Ureter (tissue), 1 donor: ENCODE data around the gene SAMD4A. TPM values are rescaled to one million over a fixed set of nuclear protein-coding genes. Genes with fewer than 3 reads are reported as not detected.

Experiments used
- DNase-seq: peaks from one replicate; pipeline ENCODE4 v3.0.0-alpha.2; 2020; ENCODE audit warnings: low spot score
- total RNA-seq: library from RNA; stranded (reverse); gene quantifications from one replicate; pipeline ENCODE4 v1.2.4, GENCODE V29; 2023
- donor health status: DM: yes; HTN: yes; CAD: no.

Gene SAMD4A
- total RNA-seq, 1 donor from 2014 or later, result 56.6 TPM

DNA sequence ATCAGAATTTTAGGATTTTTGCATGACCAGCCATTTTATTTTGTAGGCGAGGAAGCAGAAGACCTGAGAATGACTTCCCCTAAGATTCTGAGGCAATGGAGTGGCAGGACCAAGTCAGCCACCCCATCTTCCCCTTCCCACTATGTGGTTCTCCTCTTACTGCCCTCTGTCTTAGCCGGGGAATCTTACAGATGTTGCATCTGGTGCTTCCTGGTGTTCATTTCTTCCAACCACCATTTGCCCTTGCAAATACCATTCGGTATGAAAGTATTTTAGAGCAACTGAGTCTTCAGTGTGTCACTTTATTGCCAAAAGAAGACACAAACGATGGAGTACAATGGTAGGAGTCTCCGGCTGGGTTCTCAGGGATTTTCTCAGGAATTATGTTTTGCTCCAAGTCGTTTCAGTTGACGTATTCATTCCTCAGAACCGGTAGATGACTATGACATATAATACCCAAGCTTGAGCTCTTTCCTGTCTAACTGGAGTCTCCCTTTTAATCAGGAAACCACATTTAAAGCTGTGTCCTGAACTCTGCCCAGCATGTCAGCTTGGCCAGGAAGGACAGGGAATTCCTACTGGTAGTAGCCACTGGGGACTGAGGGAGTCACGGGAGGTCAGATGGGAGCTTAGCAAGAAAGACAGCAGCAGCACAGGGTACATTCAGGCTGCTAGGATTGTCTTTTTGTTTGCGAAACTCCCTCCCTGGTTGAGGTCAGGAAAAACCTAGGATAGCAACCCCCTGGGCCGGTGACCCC, 87.0 kb downstream of the SAMD4A start:
- no peak for DNase-seq

DNA sequence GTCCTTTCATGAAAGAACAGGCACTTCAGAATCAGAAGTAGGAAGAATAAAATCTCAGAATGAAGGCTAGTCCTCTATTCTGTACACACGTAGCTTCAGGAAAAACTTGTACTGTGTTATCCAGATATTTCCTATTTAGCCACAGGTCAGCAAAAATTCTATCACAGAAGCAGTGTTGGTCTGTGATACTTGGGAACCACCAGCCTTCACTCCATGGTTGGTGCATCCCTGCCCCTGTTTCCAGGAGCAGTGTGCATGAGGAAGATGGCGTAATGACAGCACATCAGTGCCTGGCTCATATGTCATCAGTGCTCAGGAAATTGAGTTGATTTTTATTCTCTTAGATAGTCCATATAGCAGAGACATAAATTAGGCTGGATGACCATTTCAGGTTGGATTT, 87.7 kb downstream of the SAMD4A start:
- DNase-seq, result no peak

DNA sequence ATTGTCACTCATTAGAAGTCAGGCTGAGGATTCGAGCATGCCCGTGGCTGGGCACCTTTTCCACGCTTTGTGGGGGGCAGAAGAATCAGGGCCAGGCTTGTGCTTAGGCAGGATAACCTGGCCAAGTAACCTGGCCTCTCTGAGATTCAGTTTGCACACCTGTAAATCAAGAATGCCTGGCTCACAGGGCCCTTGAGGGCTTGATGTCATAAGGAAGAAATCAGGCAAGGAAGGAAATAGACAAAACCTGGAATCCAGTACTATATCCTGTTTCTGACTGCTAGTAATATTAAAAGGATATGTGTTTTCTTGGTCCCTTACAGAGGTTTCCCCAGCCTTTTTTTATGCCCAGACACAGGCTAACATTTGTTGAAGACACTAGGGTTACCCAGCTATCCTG, 91.9 kb downstream of the SAMD4A start:
- no peak for DNase-seq

DNA sequence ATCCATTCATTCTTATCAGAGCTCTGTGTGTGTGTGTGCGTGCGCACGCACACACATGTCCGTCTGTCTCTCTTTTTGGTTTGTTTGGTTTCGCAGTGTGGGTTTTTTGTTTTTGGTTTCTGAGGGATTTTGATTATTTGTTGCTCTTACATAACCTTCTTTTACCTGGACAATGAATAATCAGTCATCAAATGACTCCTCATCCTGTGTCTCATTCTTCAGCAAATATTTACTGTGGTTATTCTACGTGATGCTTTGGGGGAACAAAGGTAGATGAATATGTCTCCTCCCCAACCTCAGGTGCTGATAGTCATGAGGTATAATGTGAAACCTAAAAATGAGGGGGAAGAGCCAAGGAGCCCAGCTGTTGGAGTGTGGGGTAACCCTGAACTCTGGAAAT, 92.4 kb downstream of the SAMD4A start:
- no peak for DNase-seq

DNA sequence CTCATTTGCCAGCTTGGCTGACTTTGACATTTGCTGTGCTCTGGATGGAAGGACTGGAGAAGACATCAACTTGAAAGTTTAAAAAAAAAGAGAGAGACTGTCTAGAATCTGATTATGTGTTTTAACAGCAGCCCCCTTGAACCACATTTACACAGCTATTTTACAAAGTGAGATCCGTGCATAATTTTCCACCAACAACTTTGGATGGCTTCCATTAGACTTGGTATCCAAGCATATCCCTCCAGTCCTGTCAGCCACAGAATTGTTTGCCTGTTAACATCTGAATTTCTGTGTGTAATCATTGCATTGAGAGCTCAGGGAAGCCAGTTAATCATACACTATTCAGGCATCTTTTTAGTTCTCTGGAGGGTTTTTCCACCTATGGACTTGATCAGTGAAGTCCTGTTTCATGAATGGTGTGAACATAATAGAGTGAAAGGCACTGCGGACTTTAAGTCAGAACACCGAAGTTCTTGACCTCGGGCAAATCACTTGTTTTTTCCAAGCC, 93.7 kb downstream of the SAMD4A start:
- no peak for DNase-seq

DNA sequence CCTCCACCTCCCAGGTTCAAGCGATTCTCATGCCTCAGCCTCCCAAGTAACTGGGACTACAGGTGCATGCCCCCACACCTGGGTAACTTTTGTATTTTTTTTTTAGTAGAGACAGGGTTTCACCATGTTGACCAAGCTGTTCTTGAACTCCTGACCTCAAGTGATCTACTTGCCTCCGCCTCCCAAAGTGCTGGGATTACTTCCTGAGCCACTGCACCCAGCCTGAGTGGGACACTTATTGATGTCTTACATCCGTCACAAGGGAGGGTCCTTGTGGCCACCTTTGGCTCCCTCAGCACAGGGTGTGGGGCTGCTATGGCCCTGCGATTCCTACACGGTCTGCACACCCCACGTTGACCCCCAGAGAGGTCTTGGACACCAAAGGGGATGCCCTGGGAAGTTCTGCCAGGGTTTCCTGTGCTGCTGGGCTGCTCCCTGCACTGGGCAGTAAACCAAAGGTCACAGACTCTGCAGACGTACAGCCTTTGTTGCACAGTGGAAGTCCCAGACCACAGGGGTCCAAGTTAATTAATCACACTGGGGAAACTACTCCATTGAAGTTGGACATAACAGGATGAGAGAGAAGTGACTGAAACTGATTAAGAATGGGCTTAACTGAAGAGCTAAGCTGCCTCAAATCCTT, 95.7 kb downstream of the SAMD4A start:
- DNase-seq, result no peak

DNA sequence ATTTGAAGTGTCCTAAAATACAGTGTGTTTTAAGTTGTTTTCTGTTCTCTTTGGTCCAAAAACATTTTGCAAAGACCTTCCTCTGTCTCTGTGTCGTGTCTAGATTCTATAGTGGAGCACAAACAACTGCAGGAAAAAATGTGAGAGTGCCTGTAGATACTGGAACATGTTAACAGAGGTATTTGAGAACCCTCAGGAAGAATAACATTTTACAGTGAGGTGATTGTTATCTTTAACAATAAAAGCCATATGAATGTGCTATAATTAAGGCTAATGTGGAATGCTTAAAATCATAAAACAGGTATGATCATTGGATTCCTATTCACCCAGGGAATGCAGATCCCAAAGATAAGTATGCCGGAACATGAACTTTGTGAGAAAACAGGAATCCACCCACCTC, 98.0 kb downstream of the SAMD4A start:
- DNase-seq, result no peak

DNA sequence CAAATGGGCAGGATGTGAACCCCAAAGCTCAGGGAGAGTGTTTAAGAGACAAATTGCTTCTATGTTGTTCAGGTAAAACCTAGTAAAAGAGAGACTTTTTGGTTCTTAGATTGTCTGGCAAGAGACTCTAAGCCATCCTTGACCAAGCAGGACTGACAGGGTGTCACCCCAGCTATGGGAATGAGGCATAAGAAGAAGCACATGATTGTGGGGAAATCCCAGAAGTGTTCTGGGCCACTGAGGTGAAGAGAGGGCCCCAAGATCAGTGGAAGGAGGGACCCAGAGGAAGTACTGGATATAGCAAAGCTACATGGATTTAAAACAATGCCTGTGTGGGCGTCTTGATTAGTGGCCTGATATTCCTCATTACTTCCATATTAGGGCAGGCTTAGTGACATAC, 99.0 kb downstream of the SAMD4A start:
- no peak for DNase-seq

DNA sequence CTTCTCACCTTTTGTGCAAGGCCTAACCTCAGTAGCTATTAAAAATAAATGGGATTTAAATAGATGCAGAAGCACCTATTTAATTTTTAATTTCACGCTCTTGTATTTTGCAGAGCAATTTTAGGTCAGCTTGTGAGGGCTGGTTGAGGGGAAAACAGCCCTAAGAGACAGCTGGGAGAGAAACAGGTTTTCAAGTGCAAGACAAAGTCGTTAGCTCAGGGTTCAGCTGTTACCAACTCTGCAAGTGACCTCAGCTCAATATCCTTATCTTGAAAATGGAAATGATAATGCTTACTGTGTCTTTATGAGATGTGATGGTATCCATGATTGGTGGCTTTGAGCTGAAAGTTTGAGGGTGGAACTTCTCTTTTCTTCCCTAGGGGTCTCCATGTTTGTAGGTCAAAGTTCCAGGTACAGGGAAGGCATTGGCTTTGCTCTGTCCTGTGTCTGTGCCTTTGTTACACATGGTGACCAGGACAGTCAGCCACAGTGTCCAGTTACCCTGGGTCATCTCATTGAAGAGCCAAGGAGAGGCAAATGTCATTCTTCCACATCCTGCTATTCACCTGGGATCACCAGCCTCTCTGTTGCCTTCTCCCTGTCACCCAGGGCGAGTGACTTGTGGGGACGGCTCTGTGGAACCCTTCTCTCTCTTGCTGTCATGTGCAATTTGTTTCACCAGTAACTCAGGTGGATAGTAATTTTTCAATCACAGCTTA, 100.3 kb downstream of the SAMD4A start:
- no peak for DNase-seq

DNA sequence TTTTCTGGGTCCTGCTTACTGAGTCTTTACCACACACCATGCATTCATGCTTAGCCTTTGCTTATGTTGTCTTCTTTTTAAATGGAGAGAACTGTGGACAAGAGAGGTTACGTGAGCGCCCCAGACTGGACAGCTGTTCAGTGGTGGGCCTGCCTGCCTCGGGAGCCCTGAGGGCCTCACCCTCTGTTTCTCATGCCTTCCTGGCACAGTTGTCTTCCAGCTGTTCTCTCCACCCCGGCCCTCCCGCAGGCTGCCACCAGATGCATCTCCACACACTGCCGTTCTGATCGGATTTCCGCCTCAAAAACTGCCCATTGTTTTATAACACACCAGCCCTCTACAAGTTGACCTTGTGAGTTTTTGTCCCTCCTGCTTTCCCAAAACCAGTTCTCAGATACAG, 100.8 kb downstream of the SAMD4A start:
- DNase-seq, result no peak

DNA sequence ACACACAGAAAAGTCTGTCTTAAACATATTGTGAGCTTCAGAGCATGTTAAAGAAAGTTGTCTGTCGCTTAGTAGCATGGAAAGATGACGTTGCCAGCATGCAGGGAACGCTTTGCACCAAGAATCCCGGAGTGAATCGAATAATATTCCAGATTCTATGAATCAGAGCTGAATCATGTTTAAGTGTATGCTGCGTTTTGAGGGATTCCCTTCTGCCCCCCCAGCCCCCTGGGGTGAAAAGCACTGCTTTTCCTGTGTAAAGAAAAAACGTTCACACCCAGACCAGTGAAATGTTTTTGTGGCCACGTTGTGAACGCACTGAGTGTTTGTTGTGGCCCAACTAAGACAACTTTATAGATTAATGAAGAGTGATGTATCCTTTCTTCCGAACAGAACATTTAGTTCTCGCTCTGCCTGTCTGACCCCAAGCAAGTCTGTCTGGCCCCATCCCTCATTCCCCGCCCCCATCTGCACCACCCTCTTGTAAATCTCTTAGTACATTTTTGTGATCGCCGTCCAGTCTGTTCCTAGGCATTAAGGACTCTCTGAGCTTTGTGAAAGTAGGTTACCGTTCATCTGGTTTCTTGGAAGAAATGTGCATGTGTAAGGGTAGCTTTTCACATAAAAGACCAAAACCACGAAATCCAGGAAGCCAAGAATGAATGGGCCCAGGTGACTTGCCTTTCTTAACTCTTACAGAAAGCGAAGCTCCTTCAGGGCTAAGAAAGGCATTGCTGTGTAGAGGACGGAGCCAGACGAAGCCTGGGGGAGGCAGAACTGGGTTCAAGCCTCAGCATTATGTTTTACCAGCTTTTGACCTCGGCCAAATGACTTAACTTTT, 103.0 kb downstream of the SAMD4A start:
- DNase-seq, result no peak

DNA sequence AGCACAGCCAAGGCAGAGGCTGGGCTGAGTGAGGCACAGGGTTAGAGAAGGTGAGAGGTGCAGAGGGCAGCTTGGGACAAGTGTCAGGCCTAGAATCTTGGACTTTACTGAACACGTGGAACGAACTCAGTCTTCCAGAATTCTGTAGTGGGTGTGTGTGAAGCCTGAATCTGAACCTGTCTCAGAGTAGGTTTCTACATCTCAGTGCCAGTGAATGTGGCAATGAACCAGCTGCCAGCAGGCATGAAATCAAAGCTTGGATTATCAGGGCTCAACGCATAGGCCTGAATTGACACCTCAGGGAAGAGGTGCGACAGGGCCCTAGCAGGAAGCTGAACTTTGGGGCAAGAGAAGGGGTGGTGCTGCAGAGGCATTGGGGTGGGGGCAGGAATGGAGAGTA, 104.6 kb downstream of the SAMD4A start:
- no peak for DNase-seq

DNA sequence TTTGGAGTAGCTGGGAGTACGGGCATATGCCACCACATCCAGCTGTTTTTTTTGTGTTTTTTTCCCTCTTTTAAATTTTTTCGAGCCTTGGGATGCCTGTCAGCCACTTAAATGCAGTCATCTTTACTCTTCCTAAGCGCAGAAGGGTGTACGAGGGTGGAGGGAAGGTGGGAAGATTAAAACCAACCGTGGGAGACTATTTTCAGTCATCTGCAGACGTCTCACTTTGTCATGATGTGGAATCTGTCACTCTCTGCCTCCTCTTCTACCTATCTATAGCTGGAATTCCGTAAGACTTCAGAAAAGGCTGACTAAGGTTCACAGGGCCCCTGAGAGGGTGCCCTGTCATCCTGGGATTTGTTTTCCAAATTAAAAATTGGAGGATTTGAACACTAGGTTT, 105.3 kb downstream of the SAMD4A start:
- DNase-seq, result no peak

DNA sequence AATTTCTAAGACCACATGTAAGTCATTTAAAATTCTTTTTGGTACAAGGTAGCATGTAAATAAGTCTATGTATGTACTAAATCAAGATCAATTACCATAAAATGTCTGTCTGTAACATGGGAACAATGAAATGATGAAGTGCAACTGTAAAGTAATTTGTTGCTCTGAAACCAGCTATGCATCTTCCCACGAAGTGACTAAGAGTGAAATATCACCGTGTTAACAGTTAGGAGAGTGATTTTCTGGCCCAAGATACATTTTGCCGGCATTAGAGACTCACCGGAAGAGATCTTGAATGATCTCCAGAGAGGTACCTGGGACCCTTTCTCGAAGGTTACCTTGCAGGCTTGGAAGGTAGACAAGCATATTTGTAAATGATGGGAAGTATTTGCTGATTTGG, 105.8 kb downstream of the SAMD4A start:
- no peak for DNase-seq

DNA sequence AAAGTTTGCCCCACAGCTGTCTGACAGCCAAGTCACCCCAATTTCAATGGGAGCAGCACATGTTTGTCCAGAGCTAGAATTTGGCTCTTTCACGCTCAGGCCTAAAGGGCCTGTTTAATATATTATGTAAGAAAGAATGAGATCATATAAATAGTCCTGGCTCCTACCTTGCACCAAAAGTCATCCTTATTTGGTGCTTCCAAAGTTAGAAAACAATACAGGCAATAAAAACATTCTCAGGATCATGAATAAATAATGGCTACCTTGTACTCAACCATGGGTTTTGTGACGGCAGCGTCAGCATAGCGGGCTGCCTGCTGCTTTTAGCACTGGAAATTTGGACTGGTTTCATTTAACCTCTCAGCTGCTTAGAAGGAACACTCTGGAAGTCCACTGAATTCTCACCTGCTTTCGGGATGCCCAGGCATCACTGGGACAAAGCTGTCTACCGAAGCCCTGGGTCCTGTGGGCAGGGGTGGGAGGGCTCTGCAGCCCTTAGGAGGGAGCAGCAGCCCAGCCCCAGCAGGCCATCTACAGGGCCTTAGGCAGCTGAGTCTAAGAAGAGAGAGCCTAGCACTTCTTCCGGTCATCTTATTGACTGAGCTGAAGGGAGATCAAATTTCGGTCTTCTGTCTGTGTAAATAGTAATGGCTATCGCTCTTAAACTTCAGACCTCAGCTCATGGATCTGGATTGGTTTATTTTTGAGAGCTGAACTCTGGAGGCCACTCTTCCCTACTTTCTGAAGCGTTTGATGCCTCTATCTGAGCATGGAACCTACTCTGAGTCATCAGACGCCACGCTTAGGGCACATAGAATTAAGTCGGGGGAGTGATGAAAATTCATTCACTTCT, 106.5 kb downstream of the SAMD4A start:
- no peak for DNase-seq

DNA sequence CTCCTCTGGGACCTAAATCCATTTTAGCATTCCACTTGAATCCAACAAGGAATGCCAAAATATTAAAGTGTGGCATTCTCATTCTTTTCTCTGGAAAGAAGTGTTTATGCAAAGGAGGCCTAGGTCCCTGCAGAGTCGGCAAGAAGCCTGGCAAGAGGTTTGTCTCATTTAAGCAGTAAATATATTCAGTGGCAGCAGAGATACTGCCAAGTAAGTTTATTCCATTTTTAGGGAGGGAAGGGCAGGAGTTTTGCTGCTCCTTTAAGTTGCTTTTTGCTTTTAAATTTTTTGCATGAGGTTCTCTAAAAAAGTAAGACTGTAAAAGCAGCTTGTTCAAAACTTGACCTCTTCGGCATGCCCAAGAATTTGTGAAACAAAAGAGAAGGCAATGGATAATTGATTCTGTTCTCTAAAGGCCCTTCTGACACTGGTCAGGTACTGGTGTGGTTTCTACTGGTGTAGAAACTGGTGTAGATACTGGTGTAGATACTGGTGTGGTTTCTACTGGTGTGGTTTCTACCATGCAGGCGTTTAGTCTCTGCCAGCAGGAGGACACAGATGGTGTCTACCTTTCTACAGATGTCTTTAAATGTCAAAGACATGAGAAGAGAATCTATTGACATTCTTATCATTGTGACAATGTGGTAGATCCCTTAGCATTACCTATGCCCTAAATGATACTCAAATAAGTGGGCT, 107.3 kb downstream of the SAMD4A start:
- no peak for DNase-seq

DNA sequence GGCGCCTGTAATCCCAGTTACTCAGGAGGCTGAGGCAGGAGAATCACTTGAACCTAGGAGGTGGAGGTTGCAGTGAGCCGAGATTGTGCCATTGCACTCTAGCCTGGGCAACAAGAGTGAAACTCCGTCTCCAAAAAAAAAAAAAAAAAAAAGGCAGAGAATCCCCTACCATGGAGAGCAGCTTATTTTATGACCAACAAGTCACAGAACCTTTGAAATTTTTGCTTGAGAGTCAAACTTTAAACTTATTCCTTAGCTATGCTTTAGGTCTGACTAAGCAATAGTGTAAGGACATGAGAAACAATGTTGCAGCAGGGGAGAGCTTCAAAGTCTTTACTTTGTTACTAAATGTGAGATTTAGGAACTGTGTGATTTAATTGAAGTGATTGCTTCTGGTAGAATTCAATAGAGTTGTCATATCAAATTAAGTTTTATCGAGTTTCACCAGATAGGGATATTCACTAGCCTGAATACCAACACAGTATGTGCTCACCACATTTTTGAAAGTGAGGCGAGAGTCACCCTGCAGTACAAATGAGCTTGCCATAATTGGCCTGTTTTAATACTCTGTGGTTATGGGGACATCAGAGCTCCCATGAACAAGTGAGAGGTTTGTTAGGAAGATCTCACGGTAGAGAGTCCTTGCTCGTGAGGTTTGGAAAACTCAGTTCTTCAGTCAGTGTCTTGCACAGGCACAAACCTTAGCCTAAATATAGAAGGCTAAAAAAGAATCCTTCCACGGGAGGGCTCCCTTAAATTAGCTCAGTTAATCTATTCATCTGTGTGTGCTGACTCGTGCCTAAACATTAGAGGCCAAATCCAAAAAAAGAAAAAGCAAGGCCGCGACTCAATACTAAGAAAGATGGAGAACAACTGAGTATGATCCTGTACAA, 108.6 kb downstream of the SAMD4A start:
- DNase-seq, result no peak

DNA sequence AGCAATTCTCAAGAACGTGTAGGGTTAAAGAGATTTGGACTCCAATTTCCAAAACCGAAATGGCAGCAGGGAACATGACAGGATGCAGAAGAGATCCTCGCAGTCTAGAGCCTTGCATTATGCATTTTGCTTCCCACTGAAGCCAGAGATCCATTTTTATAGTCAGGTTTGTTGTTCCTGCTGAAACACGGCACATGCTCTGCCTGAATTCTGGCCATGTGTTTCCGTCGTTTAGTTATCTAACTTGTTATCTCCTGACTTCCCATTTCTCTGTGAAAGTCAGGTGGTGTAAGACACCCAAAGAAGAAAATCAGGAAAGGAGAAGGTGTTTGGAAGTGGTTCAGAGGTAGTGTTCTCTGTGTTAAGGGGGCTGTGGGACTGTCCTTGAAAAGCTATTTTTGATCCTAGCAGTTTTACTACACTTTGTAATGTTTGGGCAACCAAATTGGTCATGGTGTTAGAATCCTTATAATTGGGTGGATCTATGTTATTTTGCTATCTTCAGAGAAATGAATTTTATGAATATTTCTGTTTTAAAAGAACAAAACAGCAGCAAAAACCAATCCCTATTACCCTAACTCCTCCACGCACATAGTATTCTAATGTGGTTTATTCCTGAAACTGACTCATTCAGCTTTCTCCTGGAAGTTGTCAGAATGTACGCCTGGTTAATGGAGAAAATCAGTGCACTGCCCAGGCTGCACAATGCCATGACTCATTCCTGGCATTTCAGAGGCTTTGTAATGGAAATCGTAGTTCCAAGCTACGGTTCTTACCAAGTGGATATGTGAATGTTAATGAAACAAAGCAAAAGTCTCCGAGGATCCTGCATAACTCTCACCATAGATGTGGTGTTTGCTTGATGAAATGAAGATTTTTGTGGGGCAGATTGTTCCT, 110.1 kb downstream of the SAMD4A start:
- no peak for DNase-seq
